RWPE2 (cell line): ENCODE results near the gene IL1R2.

Experiments used
- ATAC-seq: fragments of 200-7000 bp; cut with Tn5 transposase; 3 replicates; pipeline ENCODE4 v1.9.1; 2021; ENCODE audit warnings: low read depth
- DNase-seq: peaks from one replicate; pipeline ENCODE4 v3.0.0-alpha.2; 2020; ENCODE audit warnings: low spot score
- H3K27ac ChIP-seq: fragments of 450-650 bp; 2 replicates; pipeline ENCODE4 v1.5.1; 2017; ENCODE audit warnings: mild to moderate bottlenecking; ENCODE audit not compliant: poor library complexity, severe bottlenecking
- H3K27me3 ChIP-seq: fragments of 250-450 bp; sonication (Bioruptor Pico); 2 replicates; pipeline ENCODE4 v1.5.1; 2021; ENCODE audit warnings: mild to moderate bottlenecking, moderate library complexity; ENCODE audit not compliant: insufficient read depth, poor library complexity, severe bottlenecking
- H3K36me3 ChIP-seq: fragments of 250-450 bp; sonication (Bioruptor Pico); 2 replicates; pipeline ENCODE4 v1.5.1; 2020; ENCODE audit warnings: low read depth, mild to moderate bottlenecking, moderate library complexity
- H3K4me1 ChIP-seq: fragments of 250-450 bp; sonication (Bioruptor Pico); 2 replicates; pipeline ENCODE4 v1.5.1; 2021; ENCODE audit warnings: mild to moderate bottlenecking, moderate library complexity; ENCODE audit not compliant: insufficient read depth, poor library complexity, severe bottlenecking
- H3K4me3 ChIP-seq: fragments of 250-450 bp; sonication (Bioruptor Pico); 2 replicates; pipeline ENCODE4 v1.5.1; 2021; ENCODE audit warnings: mild to moderate bottlenecking, moderate library complexity; ENCODE audit not compliant: severe bottlenecking
- H3K9me3 ChIP-seq: fragments of 250-450 bp; sonication (Bioruptor Pico); 2 replicates; pipeline ENCODE4 v1.5.1; 2021; ENCODE audit warnings: mild to moderate bottlenecking, moderate library complexity; ENCODE audit not compliant: severe bottlenecking
- TF ChIP-seq, protein P1 (sequence below): fragments of 450-650 bp; IDR thresholded peaks from one replicate; pipeline ENCODE4 v1.5.1; 2017; ENCODE audit warnings: mild to moderate bottlenecking, moderate library complexity; ENCODE audit not compliant: poor library complexity, severe bottlenecking

IL1R2 gene

DNA sequence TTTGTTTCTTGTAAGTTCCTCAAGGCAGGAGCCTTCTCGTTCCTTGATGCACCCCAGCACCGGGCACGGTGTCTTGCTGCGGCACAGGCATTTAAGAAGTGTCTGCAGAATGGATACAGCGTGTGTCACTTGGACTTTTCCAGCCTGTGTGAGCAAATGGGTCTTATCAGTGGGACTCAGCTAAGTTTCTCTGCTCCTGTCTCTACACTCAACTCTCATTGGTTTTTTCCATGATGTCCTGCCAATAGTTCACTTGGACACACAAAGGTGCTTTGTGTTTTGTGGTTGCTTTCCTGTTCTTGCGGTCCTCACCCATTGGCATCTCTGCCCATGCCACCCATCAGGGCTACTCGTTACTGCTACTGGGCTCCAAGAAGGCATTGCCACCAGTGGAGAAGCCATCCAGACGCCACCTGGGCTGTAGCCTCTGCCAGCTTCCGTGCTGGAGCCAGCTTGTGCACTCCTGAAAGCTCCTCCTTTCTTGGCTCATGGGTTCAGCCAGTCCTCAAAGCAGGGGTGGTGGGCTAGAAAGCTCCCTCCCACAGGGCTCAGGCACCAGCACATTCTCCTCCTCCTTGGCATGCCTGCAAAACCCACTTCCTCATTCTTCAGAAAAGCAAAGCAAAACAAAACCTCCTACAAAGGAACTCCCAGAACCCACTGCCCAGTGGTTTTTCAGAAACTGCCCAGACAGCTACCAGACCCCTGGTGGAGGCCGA lies 41.4 kb downstream of the IL1R2 start:
- peak; percentile 19; the same call in 1 of the 3 replicates for ATAC-seq
- DNase-seq = no peak
- Histone ChIP-seq H3K36me3 (no peaks in the 10 kb centered on the region), H3K27me3 (no peaks in the 10 kb centered on the region), H3K9me3 (no peaks in the 10 kb centered on the region), H3K27ac (no peak overlapping the region), H3K4me3 (no peak overlapping the region), H3K4me1 (peaks cover 9% of the 10 kb centered on the region)
- TF ChIP-seq, protein P1, sequence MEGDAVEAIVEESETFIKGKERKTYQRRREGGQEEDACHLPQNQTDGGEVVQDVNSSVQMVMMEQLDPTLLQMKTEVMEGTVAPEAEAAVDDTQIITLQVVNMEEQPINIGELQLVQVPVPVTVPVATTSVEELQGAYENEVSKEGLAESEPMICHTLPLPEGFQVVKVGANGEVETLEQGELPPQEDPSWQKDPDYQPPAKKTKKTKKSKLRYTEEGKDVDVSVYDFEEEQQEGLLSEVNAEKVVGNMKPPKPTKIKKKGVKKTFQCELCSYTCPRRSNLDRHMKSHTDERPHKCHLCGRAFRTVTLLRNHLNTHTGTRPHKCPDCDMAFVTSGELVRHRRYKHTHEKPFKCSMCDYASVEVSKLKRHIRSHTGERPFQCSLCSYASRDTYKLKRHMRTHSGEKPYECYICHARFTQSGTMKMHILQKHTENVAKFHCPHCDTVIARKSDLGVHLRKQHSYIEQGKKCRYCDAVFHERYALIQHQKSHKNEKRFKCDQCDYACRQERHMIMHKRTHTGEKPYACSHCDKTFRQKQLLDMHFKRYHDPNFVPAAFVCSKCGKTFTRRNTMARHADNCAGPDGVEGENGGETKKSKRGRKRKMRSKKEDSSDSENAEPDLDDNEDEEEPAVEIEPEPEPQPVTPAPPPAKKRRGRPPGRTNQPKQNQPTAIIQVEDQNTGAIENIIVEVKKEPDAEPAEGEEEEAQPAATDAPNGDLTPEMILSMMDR = no peak

DNA sequence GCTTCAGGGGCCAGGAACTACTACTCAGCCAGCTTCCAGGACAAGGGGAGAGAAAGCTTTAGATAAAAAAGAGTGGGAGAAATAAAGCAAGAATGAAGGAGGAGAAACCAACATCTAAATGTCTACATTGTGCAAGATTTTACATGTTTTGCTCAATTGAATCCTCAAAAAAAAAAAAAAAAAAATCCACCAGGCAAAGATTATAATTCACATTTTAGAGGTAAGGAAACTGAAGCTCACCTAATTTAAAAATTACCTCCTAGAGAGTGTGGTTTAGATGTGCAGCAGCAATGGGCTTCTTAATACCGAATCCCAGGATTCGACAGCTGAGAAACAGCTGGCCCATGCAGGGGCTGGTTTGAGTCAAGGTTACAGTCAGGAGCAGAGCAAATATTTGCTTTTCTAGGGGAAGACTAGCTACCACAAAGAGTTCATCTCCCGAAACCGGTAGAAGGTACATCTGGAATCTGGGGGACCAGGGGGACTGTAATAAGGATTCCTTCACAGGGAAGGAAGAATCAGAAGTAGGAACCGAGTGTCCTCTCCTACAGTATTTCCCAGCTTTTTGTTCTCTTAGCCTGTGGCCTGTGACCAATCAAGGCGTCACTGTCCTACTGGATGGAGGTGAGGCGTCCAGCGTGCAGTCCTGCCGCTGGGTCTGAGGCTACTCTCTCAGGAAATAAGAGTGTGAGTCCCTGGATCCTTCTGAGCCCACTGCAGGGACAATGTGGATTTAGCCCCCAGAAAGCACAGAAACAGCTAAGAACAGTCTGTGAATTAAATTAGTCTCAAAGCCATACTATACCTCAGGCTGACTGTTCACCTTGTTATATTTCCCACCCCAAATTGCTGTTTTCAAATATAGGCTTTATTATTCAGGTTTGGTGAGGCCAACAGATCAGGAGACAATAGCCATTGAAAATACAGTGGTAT lies 42.3 kb downstream of the IL1R2 start:
- Histone ChIP-seq H3K27ac (no peak overlapping the region), H3K4me1 (peaks cover 9% of the 10 kb centered on the region), H3K9me3 (no peaks in the 10 kb centered on the region), H3K4me3 (no peak overlapping the region), H3K36me3 (no peaks in the 10 kb centered on the region), H3K27me3 (no peaks in the 10 kb centered on the region)
- DNase-seq = no peak
- TF ChIP-seq, protein P1 = no peak
- ATAC-seq = no peak

GRCh38 chr2:102034683-102035548 lies 43.2 kb downstream of the IL1R2 start:
- no peak overlapping the region for H3K27ac ChIP-seq
- H3K27me3 ChIP-seq = no peaks in the 10 kb centered on the region
- TF ChIP-seq, protein P1 = no peak
- H3K4me3 ChIP-seq = no peak overlapping the region
- H3K4me1 ChIP-seq = peaks cover 9% of the 10 kb centered on the region
- H3K36me3 ChIP-seq = no peaks in the 10 kb centered on the region
- DNase-seq (no peak), ATAC-seq (no peak)
- no peaks in the 10 kb centered on the region for H3K9me3 ChIP-seq

DNA sequence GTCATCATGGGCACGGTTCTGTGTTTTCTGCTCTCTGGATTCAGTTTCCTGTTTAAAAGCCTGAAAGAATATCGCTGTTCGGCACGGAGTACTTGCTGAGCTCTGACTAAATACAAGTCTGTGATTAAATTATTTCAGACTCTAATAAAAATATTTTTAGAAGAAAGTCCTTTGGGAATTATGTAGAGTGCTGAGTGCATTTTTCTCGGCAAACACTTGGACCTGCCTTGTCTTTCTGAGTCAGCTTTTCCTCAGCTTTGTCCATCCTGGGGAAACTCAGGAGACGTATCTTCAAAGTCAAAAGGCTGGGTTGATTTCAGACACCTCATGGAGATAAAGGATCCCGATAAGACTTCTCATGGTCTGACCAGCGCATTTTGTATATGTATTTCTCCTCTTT lies 45.9 kb downstream of the IL1R2 start:
- Histone ChIP-seq H3K4me3 (no peak overlapping the region), H3K36me3 (no peaks in the 10 kb centered on the region), H3K27ac (no peak overlapping the region), H3K4me1 (peaks cover 9% of the 10 kb centered on the region), H3K9me3 (no peaks in the 10 kb centered on the region), H3K27me3 (no peaks in the 10 kb centered on the region)
- ATAC-seq = no peak
- no peak for DNase-seq
- TF ChIP-seq, protein P1 = no peak
